ENCODE results near the gene ZBTB20. TPM values are rescaled to one million over a fixed set of nuclear protein-coding genes. Genes with fewer than 3 reads are reported as not detected.
A peak's percentile ranks its signal among the peaks of the same experiment; 100 is the strongest.

Gene ZBTB20
- total and polyA plus RNA-seq, 10 of the 15 experiments (the other 5 are each of a cell fraction or from before 2014, with no cell fraction given) = 0.20 to 5.5 (median 2.2) TPM

GRCh38 chr3:114827495-114827894 lies 319.6 kb downstream of the ZBTB20 start:
- intact Hi-C loops (cut with micrococcal nuclease; ENCODE audit: unreplicated experiment) (loop anchor here (1.0 to 5.0 kb wide), 6 partner anchors 213 to 865 kb away; no protein-coding TSS in a partner anchor), in situ Hi-C loops (cut with MboI) (loop anchor here (10.0 to 25.0 kb wide), 3 partner anchors 257 to 985 kb away; no protein-coding TSS in a partner anchor)
- no TSS peak for BruUV-seq (replicated peaks)
- H3K27ac ChIP-seq (ENCODE audit: control insufficient read depth, insufficient read depth) = no peak overlapping the region
- no peaks in the 10 kb centered on the region for H3K4me1 ChIP-seq (ENCODE audit: control insufficient read depth, insufficient read depth, low read length)
- no peak overlapping the region for H3K9ac ChIP-seq (ENCODE audit: control insufficient read depth, insufficient read depth, low read length)
- no peaks in the 10 kb centered on the region for H3K27me3 ChIP-seq (replicated peaks in 1 of 2; ENCODE audit: control insufficient read depth in 2 of 2, insufficient read depth in 2 of 2, low read length in 1 of 2)
- FAIRE-seq (peak; percentile 73), DNase-seq (ENCODE audit: low read depth, low spot score) (peak; percentile 16), ATAC-seq (peak; percentile 92)
- H3K36me3 ChIP-seq (ENCODE audit: control insufficient read depth in 2 of 2, insufficient read depth in 2 of 2, low read length in 1 of 2) = no peaks in the 10 kb centered on the region
- ChIA-PET SMC1A (ENCODE audit: uncharacterized antibody, unreplicated experiment) (interaction anchor here (0.6 to 1.7 kb wide), 10 partner anchors 13 to 866 kb away, joined by 3 to 10 read pairs (median 4); no protein-coding TSS in a partner anchor), RAD21 (ENCODE audit: unreplicated experiment) (interaction anchor here (0.6 to 1.3 kb wide), 8 partner anchors 254 to 866 kb away, joined by 3 to 6 read pairs (median 3); no protein-coding TSS in a partner anchor), POLR2A (no interaction called here), CTCF (interaction anchor here (0.9 to 2.0 kb wide), 16 partner anchors 7 to 956 kb away, joined by 3 to 10 read pairs (median 4); no protein-coding TSS in a partner anchor)
- H3K4me3 ChIP-seq = no peak overlapping the region
- no peaks in the 10 kb centered on the region for H4K20me1 ChIP-seq (ENCODE audit: control insufficient read depth, insufficient read depth)
- no peaks in the 10 kb centered on the region for H3K79me2 ChIP-seq (ENCODE audit: control insufficient read depth, insufficient read depth, low read length)
- H3K4me2 ChIP-seq (ENCODE audit: control insufficient read depth, insufficient read depth) = no peak overlapping the region
- no peaks in the 10 kb centered on the region for H3K9me3 ChIP-seq (replicated peaks; ENCODE audit: control insufficient read depth, insufficient read depth, low read length)
- WGBS (ENCODE audit: insufficient coverage, insufficient replicate concordance, low lambda C conversion rate, missing lambda C conversion rate) = 100% methylated on average over 1 of the region's 1 CpG
- no peak overlapping the region for H2AFZ ChIP-seq (ENCODE audit: control insufficient read depth, low read depth, low read length)
- TF ChIP-seq SMC3 (IDR thresholded peaks at IDR 0.05; ENCODE audit: borderline replicate concordance, low read length) (peak; percentile 65), RAD21 (IDR thresholded peaks at IDR 0.05; ENCODE audit: insufficient read depth, low read depth, low read length) (peak; percentile 84), TARDBP (IDR thresholded peaks at IDR 0.05; ENCODE audit: borderline replicate concordance) (no peak), SP1 (IDR thresholded peaks at IDR 0.05; ENCODE audit: low read depth, low read length) (no peak), NR2C1 (IDR thresholded peaks at IDR 0.05) (0 out of 2 replicates have a peak, but pooled peaks have one; percentile 27), SREBF2 (IDR thresholded peaks at IDR 0.05; ENCODE audit: low read length) (no peak), ZBTB33 (IDR thresholded peaks at IDR 0.05) (no peak), ZBED1 (IDR thresholded peaks at IDR 0.05; ENCODE audit: borderline replicate concordance) (no peak), NFXL1 (IDR thresholded peaks at IDR 0.05; ENCODE audit: borderline replicate concordance) (no peak), ASH2L (IDR thresholded peaks at IDR 0.05; ENCODE audit: borderline replicate concordance, low read depth) (no peak), CEBPB (IDR thresholded peaks at IDR 0.05; ENCODE audit: borderline replicate concordance in 1 of 2, low read depth in 2 of 2, low read length in 2 of 2) (no peak), NR2F1 (conservative IDR thresholded peaks at IDR 0.05) (peak; percentile 91), CBX5 (IDR thresholded peaks at IDR 0.05; ENCODE audit: low read depth) (0 out of 2 replicates have a peak, but pooled peaks have one; percentile 18), BCL3 (IDR thresholded peaks at IDR 0.05; ENCODE audit: borderline replicate concordance, insufficient read depth, low read depth, low read length, poor library complexity, severe bottlenecking) (no peak)
- TF ChIP-seq, protein P1, sequence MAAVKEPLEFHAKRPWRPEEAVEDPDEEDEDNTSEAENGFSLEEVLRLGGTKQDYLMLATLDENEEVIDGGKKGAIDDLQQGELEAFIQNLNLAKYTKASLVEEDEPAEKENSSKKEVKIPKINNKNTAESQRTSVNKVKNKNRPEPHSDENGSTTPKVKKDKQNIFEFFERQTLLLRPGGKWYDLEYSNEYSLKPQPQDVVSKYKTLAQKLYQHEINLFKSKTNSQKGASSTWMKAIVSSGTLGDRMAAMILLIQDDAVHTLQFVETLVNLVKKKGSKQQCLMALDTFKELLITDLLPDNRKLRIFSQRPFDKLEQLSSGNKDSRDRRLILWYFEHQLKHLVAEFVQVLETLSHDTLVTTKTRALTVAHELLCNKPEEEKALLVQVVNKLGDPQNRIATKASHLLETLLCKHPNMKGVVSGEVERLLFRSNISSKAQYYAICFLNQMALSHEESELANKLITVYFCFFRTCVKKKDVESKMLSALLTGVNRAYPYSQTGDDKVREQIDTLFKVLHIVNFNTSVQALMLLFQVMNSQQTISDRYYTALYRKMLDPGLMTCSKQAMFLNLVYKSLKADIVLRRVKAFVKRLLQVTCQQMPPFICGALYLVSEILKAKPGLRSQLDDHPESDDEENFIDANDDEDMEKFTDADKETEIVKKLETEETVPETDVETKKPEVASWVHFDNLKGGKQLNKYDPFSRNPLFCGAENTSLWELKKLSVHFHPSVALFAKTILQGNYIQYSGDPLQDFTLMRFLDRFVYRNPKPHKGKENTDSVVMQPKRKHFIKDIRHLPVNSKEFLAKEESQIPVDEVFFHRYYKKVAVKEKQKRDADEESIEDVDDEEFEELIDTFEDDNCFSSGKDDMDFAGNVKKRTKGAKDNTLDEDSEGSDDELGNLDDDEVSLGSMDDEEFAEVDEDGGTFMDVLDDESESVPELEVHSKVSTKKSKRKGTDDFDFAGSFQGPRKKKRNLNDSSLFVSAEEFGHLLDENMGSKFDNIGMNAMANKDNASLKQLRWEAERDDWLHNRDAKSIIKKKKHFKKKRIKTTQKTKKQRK (IDR thresholded peaks at IDR 0.05; ENCODE audit: low read depth, low read length) = no peak
- TF ChIP-seq, protein P2, sequence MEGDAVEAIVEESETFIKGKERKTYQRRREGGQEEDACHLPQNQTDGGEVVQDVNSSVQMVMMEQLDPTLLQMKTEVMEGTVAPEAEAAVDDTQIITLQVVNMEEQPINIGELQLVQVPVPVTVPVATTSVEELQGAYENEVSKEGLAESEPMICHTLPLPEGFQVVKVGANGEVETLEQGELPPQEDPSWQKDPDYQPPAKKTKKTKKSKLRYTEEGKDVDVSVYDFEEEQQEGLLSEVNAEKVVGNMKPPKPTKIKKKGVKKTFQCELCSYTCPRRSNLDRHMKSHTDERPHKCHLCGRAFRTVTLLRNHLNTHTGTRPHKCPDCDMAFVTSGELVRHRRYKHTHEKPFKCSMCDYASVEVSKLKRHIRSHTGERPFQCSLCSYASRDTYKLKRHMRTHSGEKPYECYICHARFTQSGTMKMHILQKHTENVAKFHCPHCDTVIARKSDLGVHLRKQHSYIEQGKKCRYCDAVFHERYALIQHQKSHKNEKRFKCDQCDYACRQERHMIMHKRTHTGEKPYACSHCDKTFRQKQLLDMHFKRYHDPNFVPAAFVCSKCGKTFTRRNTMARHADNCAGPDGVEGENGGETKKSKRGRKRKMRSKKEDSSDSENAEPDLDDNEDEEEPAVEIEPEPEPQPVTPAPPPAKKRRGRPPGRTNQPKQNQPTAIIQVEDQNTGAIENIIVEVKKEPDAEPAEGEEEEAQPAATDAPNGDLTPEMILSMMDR (IDR thresholded peaks at IDR 0.05 in 2 of 3, conservative IDR thresholded peaks at IDR 0.05 in 1 of 3; ENCODE audit: control insufficient read depth in 2 of 3, extremely low read depth in 1 of 3, insufficient read depth in 1 of 3, low read depth in 3 of 3, low read length in 3 of 3) = peak; percentile 59 to 69 (median 61); a peak in 5 of 6 replicates
